K562 (cell line): Measurements from ENCODE around the gene ZNF516. TPM values are rescaled to one million over a fixed set of nuclear protein-coding genes. Genes with fewer than 3 reads are reported as not detected.

Experiments used
- ATAC-seq: fragments of 200-7000 bp; cut with Tn5 transposase; 3 replicates; pipeline ENCODE4 v1.9.1; 2020; ENCODE audit warnings: moderate library complexity
- BruUV-seq: library from RNA; stranded (reverse); fragments of 400-500 nt; replicated peaks from 2 replicates; lab custom pipeline; 2021; lab: Mats Ljungman, UMichigan
- CTCF ChIA-PET: fragments of 300-600 bp; formaldehyde crosslinking; extraction: SDS; loops from one replicate; lab custom pipeline; 2021; ENCODE audit warnings: low intra/inter-chr PET ratio; lab: Yijun Ruan, JAX
- POLR2A ChIA-PET: fragments of 300-600, 350-650 bp; sonication (Branson Sonifier 250); formaldehyde crosslinking; extraction: SDS; loops from one replicate; lab custom pipeline; 2021; ENCODE audit warnings: antibody characterized with exemption, inconsistent platforms; lab: Yijun Ruan, JAX
- DNase-seq, 4 experiments: peaks; one replicate each; pipeline versions ENCODE4 v3.0.0 to v3.0.0-alpha.2; 2011 to 2018; ENCODE audit warnings: low spot score in 3 of 4, mixed read lengths in 3 of 4; ENCODE audit errors: extremely low read depth in 1 of 4
- FAIRE-seq: peaks from 2 replicates; lab custom pipeline; 2011; peaks lifted over from hg19 to GRCh38; lab: Jason Lieb, UNC
- H2AFZ ChIP-seq: 2 replicates; pipeline ENCODE4 v1.6.0; 2011; ENCODE audit warnings: low read depth, low read length, control low read depth, inconsistent platforms
- H3K27ac ChIP-seq: fragments of 200-600 bp; 3 replicates; pipeline ENCODE4 v1.8.0; 2011; ENCODE audit warnings: low read depth, mild to moderate bottlenecking, control low read depth, inconsistent platforms, low read length, moderate library complexity, mixed read lengths; ENCODE audit errors: extremely low read depth
- H3K27me3 ChIP-seq, 2 experiments: fragments of 300-600 bp in 1 of 2; 2 replicates in 1 of 2; 3 replicates in 1 of 2; pipeline versions ENCODE4 v1.6.0 to v1.8.0; 2011; ENCODE audit warnings: inconsistent platforms in 2 of 2, low read length in 2 of 2, mild to moderate bottlenecking in 1 of 2, mixed read lengths in 1 of 2, moderate library complexity in 1 of 2; ENCODE audit not compliant: control insufficient read depth in 2 of 2, insufficient read depth in 2 of 2
- H3K36me3 ChIP-seq: fragments of 300-600 bp; 3 replicates; pipeline ENCODE4 v1.8.0; 2011; ENCODE audit warnings: mild to moderate bottlenecking, low read length, inconsistent platforms; ENCODE audit not compliant: control insufficient read depth, insufficient read depth
- H3K4me1 ChIP-seq, 2 experiments: fragments of 200-600 bp in 1 of 2; replicated peaks in 1 of 2; 2 replicates in 1 of 2; 3 replicates in 1 of 2; pipeline versions ENCODE4 v1.5.1 to v1.8.0; 2011; ENCODE audit warnings: inconsistent platforms in 2 of 2, low read length in 2 of 2, mild to moderate bottlenecking in 1 of 2, mixed read lengths in 1 of 2, moderate library complexity in 1 of 2; ENCODE audit not compliant: control insufficient read depth in 2 of 2, insufficient read depth in 2 of 2
- H3K4me2 ChIP-seq: 2 replicates; pipeline ENCODE4 v1.6.1; 2011; ENCODE audit warnings: low read length, control low read depth, inconsistent platforms, mixed read lengths; ENCODE audit not compliant: insufficient read depth
- H3K4me3 ChIP-seq: fragments of 200-600 bp; sonication (generic), shearing (Covaris generic); 2 replicates; pipeline ENCODE4 v1.5.1; 2016; ENCODE audit warnings: control low read depth, inconsistent platforms
- H3K79me2 ChIP-seq: fragments of 200-600 bp; 3 replicates; pipeline ENCODE4 v1.8.0; 2011; ENCODE audit warnings: low read length, inconsistent platforms; ENCODE audit not compliant: control insufficient read depth, insufficient read depth
- H3K9ac ChIP-seq, 2 experiments: 2 replicates each; pipeline versions ENCODE4 v1.6.0 to v1.6.1; 2011; ENCODE audit warnings: low read depth in 2 of 2, low read length in 2 of 2, control low read depth in 1 of 2, inconsistent platforms in 1 of 2, mild to moderate bottlenecking in 1 of 2, mixed read lengths in 1 of 2; ENCODE audit not compliant: insufficient read depth in 1 of 2
- H3K9me1 ChIP-seq: one replicate; pipeline ENCODE4 v1.6.0; 2011; ENCODE audit warnings: inconsistent platforms, mild to moderate bottlenecking, low read length, moderate library complexity; ENCODE audit not compliant: control insufficient read depth, insufficient read depth
- H3K9me3 ChIP-seq: replicated peaks from 2 replicates; pipeline ENCODE4 v1.5.1; 2011; ENCODE audit warnings: low read depth, low read length, inconsistent platforms; ENCODE audit not compliant: control insufficient read depth, insufficient read depth
- H4K20me1 ChIP-seq: replicated peaks from 2 replicates; pipeline ENCODE4 v1.6.1; 2011; ENCODE audit warnings: low read length, inconsistent platforms, mixed read lengths; ENCODE audit not compliant: control insufficient read depth, insufficient read depth
- NFATC3 ChIP-seq: fragments of 450-650 bp; IDR thresholded peaks from 2 replicates; pipeline ENCODE4 v1.6.1; 2017; ENCODE audit warnings: mild to moderate bottlenecking
- RAD21 ChIP-seq, 2 experiments: fragments of 250-450 bp in 1 of 2; fragments of 450-650 bp in 1 of 2; sonication (Bioruptor Pico) in 1 of 2; formaldehyde crosslinking in 1 of 2; IDR thresholded peaks in 1 of 2; conservative IDR thresholded peaks in 1 of 2; 2 replicates each; pipeline versions ENCODE4 v1.4.0 to v1.8.0; 2020 to 2022; ENCODE audit warnings: mild to moderate bottlenecking in 2 of 2, moderate library complexity in 1 of 2
- TEAD4 ChIP-seq, 2 experiments: sonication (generic) in 1 of 2; formaldehyde crosslinking in 1 of 2; IDR thresholded peaks; 2 replicates each; pipeline versions ENCODE4 v1.6.1 to v1.8.0; 2012 to 2022; ENCODE audit warnings: borderline replicate concordance in 1 of 2, inconsistent platforms in 1 of 2, low read length in 1 of 2, mild to moderate bottlenecking in 1 of 2, missing genetic modification reagents in 1 of 2
- WGBS: fragments of 100-300 bp; shearing (Covaris generic); methylation state at CpG from one replicate; pipeline ENCODE4 v1.1.6; 2016; ENCODE audit warnings: low coverage, mixed read lengths; ENCODE audit not compliant: insufficient coverage; ENCODE audit errors: missing lambda C conversion rate; 5-methylcytosine and 5-hydroxymethylcytosine counted together
- in situ Hi-C: fragments of 300-500 bp; cut with MboI; formaldehyde crosslinking; loops from 4 replicates; pipeline ENCODE4 v1.15.0; 2018; ENCODE audit warnings: inconsistent platforms, mixed read lengths
- intact Hi-C: fragments of 100-400 bp; cut with micrococcal nuclease; formaldehyde crosslinking; loops from 2 replicates; pipeline ENCODE4 v1.14.2; 2022
- polyA plus RNA-seq, 8 experiments: library from polyadenylated mRNA; depleted of rRNA in 4 of 8; stranded (reverse) in 5 of 8; unstranded in 3 of 8; fragments of >200 nt; fragmentation: Nextera tagmentation in 2 of 8; fragmentation: Illumina TruSeq in 1 of 8; extraction: Ambion mirVana in 2 of 8; extraction: Trizol in 1 of 8; gene quantifications; 2 replicates each; pipeline versions ENCODE4 v1.2.1 to v1.2.3, GENCODE V29; 2011 to 2014; ENCODE audit warnings: inconsistent platforms in 1 of 8, missing spikeins in 1 of 8
- total RNA-seq, 7 experiments: library from RNA; depleted of rRNA in 6 of 7; stranded (reverse); fragments of >200 nt in 6 of 7; fragmentation: Illumina TruSeq in 2 of 7; extraction: Trizol in 2 of 7; gene quantifications; 2 replicates each; pipeline versions ENCODE4 v1.2.1 to v1.2.3, GENCODE V29; 2011 to 2021; ENCODE audit warnings: low replicate concordance in 1 of 7
- TF ChIP-seq, protein P1 (sequence below): fragments of 250-450 bp; sonication (Bioruptor Pico); IDR thresholded peaks from 2 replicates; pipeline ENCODE4 v1.8.0; 2022; ENCODE audit warnings: moderate library complexity, mild to moderate bottlenecking, inconsistent platforms
- TF ChIP-seq, protein P2 (sequence below), 3 experiments: IDR thresholded peaks in 2 of 3; conservative IDR thresholded peaks in 1 of 3; 2 replicates each; pipeline ENCODE4 v1.5.1; 2011 to 2012; ENCODE audit warnings: low read length in 3 of 3, mild to moderate bottlenecking in 3 of 3, control low read depth in 2 of 3, improper control_type of control experiment in 1 of 3, inconsistent platforms in 1 of 3, low read depth in 1 of 3, mixed read lengths in 1 of 3, moderate library complexity in 1 of 3; ENCODE audit not compliant: insufficient read depth in 2 of 3
- TF ChIP-seq, protein P3 (sequence below), 2 experiments: fragments of 450-650 bp in 1 of 2; sonication (generic) in 1 of 2; formaldehyde crosslinking in 1 of 2; IDR thresholded peaks in 1 of 2; conservative IDR thresholded peaks in 1 of 2; 2 replicates each; pipeline versions ENCODE4 v1.6.1 to v1.8.1; 2016 to 2023; ENCODE audit warnings: mild to moderate bottlenecking in 2 of 2, moderate library complexity in 2 of 2, inconsistent platforms in 1 of 2, missing genetic modification reagents in 1 of 2

ZNF516 gene
- total and polyA plus RNA-seq, 9 of the 15 experiments (the other 6 are each of a cell fraction or from before 2014, with no cell fraction given) = 0.04 to 0.20 (median 0.08) TPM; not detected in 3

DNA sequence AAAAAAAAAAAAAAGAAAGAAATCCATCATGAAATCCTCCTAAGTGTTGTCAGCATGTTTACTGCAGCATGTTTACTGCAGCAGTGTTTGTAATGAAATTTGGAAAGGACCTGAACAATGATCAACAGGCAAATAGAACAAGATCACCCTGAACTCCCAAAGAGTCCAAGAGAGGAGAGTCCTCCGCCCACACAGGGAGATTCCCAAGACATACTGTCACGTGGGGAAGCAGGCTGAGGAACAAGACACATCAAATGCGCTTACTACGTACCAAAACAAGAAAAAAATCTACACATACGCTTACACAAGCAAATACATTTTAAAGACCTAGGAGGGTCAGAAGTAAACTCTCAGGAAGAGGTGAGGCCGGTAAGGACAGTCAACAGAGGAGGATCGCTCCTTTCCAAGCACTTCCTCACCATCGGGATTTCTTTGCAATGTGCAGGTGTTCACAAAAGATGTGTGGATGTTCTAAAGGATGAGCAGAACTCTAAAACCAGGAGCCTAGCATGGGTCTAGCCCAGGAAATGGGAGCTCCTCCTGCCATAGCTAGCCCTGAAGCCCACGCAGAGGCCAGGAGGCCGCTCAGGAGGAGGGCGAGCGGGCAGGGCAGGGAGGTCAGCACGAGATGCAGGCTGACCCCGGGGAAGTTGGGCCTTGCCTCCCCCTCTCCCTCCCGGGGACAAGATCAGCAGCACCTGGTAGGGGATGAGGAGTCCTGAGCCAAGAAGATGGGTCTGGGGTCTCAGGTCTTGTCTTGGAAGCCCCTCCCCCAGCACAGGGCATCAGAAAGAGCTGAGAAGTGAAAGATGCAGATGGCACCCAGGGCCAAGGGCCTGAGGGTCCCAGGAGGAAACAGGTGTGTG is 66.4 kb downstream of the ZNF516 start (continued):
- TF ChIP-seq, protein P1, sequence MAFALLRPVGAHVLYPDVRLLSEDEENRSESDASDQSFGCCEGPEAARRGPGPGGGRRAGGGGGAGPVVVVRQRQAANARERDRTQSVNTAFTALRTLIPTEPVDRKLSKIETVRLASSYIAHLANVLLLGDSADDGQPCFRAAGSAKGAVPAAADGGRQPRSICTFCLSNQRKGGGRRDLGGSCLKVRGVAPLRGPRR = no peak
- TF ChIP-seq TEAD4 (IDR thresholded peaks at IDR 0.05; ENCODE audit: low read length) (no peak), TEAD4 (CRISPR knock-in tag; IDR thresholded peaks at IDR 0.05; ENCODE audit: borderline replicate concordance) (no peak)

DNA sequence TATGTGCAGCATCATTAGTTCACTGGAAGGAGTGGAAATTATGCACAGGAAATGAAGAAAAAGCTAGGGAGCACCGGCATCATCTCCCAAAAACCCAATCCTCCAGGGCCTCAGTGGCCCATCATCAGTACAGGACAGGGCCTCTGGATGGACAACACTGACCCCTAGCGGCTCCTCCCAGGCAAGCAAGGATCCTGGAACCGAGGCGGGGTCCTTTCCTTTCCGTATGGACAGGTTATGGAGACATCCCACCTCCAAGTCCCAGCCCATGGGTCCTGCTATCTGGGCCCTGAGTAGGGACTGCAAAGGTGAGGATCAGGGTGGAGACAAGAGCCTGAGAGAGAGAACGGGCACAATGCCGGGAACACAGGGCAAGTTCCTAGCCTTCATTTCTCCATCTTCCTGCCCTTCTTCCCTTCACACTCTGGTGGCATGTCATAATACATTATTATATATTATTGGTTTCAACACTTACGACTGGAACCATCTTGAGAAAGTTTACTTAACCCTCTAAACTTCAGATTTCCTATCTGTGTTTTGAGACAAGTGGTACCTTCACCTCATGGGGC is 68.2 kb downstream of the ZNF516 start:
- Histone ChIP-seq H3K9me3 (no peaks in the 10 kb centered on the region), H4K20me1 (no peaks in the 10 kb centered on the region; the same call in 1 of the 2 replicates), H3K4me3 (no peak overlapping the region), H3K4me2 (no peak overlapping the region), H3K9ac (no peak overlapping the region), H3K4me1 (no peaks in the 10 kb centered on the region), H3K36me3 (no peaks in the 10 kb centered on the region), H3K79me2 (no peaks in the 10 kb centered on the region)
- intact Hi-C loops (no loop called here), in situ Hi-C loops (no loop called here)
- ChIA-PET CTCF (interaction anchor here (0.9 kb wide), 1 partner anchor 21 kb away, joined by 5 read pairs; no protein-coding TSS in a partner anchor), POLR2A (no interaction called here)
- ATAC-seq (peak; percentile 85), FAIRE-seq (no peak)
- TF ChIP-seq, protein P2, sequence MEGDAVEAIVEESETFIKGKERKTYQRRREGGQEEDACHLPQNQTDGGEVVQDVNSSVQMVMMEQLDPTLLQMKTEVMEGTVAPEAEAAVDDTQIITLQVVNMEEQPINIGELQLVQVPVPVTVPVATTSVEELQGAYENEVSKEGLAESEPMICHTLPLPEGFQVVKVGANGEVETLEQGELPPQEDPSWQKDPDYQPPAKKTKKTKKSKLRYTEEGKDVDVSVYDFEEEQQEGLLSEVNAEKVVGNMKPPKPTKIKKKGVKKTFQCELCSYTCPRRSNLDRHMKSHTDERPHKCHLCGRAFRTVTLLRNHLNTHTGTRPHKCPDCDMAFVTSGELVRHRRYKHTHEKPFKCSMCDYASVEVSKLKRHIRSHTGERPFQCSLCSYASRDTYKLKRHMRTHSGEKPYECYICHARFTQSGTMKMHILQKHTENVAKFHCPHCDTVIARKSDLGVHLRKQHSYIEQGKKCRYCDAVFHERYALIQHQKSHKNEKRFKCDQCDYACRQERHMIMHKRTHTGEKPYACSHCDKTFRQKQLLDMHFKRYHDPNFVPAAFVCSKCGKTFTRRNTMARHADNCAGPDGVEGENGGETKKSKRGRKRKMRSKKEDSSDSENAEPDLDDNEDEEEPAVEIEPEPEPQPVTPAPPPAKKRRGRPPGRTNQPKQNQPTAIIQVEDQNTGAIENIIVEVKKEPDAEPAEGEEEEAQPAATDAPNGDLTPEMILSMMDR (IDR thresholded peaks at IDR 0.05 in 2 of 3, conservative IDR thresholded peaks at IDR 0.05 in 1 of 3; ENCODE audit: insufficient read depth in 2 of 3, low read depth in 1 of 3, low read length in 3 of 3) = peak; percentile 50 to 69 (median 52)
- TF ChIP-seq, protein P3, sequence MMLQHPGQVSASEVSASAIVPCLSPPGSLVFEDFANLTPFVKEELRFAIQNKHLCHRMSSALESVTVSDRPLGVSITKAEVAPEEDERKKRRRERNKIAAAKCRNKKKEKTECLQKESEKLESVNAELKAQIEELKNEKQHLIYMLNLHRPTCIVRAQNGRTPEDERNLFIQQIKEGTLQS (IDR thresholded peaks at IDR 0.05) = no peak
- TF ChIP-seq, protein P3 (CRISPR knock-in tag; conservative IDR thresholded peaks at IDR 0.05) = no peak
- 0 out of 4 replicates have a peak, but pooled peaks of 1 of the 2 experiments have one; percentile 20 for TF ChIP-seq RAD21 (CRISPR knock-in tag; conservative IDR thresholded peaks at IDR 0.05 in 1 of 2, IDR thresholded peaks at IDR 0.05 in 1 of 2)
- no peak for TF ChIP-seq NFATC3
- TF ChIP-seq, all 486 proteins: peak for 2
- BruUV-seq = no TSS peak
- no peak overlapping the region for H2AFZ ChIP-seq
- H3K9me1 ChIP-seq = no peaks in the 10 kb centered on the region
- DNase-seq = peak; percentile 28 to 70 (median 64)
- 0% methylated on average over 5 of the region's 8 CpGs for WGBS
- peaks cover 0 to 9% of the 10 kb centered on the region in 2 experiments; a peak in 2 of 5 replicates for H3K27me3 ChIP-seq
- H3K27ac ChIP-seq = no peak overlapping the region
